Loucy (cell line): ENCODE data around the gene S100Z.

Experiments
- EZH2phosphoT487 ChIP-seq: fragments of 200-600 bp; IDR thresholded peaks from 2 replicates; pipeline ENCODE4 v1.6.1; 2018; ENCODE audit warnings: antibody characterized with exemption, mild to moderate bottlenecking, moderate library complexity, borderline replicate concordance
- TF ChIP-seq, protein P1 (sequence below): fragments of 200-600 bp; sonication (generic); conservative IDR thresholded peaks from 2 replicates; pipeline ENCODE4 v1.5.1; 2014; ENCODE audit warnings: mild to moderate bottlenecking, antibody characterized with exemption, low read length

DNA sequence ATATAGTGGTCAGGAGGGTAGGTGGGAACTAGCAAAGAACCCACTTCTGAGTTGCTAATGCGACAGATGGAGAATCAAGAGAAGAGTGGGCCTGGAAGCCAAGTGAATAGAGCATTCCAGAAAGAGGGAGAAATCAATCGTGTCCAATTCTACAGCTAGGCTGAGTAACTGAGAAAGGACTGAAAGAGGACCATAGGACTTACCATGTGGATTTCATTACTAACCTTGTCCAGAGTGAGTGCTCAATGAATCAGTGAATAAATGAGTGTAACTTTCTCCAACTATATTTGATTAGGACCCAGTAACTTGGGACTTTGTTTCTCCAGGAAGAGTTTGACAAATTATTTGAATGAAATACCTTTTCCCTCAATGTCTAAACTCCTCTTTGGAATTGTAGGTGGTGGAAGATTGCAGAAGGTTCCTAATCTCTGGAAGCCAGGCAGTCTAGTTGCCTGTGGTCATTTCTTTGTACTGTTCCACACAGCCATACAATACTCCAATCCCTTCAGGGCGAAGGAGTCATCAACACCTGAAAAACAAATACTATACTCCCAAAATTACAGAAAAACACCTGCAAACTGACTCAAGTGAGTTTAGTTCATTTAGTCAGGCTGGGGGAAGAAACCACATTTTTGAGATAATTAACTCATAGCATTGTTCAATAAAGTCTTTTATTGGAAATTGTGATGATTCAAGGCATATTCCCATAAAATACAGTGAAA is 33.5 kb upstream of the S100Z start:
- TF ChIP-seq, protein P1, sequence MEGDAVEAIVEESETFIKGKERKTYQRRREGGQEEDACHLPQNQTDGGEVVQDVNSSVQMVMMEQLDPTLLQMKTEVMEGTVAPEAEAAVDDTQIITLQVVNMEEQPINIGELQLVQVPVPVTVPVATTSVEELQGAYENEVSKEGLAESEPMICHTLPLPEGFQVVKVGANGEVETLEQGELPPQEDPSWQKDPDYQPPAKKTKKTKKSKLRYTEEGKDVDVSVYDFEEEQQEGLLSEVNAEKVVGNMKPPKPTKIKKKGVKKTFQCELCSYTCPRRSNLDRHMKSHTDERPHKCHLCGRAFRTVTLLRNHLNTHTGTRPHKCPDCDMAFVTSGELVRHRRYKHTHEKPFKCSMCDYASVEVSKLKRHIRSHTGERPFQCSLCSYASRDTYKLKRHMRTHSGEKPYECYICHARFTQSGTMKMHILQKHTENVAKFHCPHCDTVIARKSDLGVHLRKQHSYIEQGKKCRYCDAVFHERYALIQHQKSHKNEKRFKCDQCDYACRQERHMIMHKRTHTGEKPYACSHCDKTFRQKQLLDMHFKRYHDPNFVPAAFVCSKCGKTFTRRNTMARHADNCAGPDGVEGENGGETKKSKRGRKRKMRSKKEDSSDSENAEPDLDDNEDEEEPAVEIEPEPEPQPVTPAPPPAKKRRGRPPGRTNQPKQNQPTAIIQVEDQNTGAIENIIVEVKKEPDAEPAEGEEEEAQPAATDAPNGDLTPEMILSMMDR: no peak
- TF ChIP-seq EZH2phosphoT487: no peak
